Globus pallidus (tissue), 1 donor: ENCODE results near the gene TNS3.

Source experiments
- DNase-seq: peaks from one replicate; pipeline ENCODE4 v3.0.0-alpha.2; 2015; ENCODE audit warnings: low spot score

The TNS3 gene

DNA sequence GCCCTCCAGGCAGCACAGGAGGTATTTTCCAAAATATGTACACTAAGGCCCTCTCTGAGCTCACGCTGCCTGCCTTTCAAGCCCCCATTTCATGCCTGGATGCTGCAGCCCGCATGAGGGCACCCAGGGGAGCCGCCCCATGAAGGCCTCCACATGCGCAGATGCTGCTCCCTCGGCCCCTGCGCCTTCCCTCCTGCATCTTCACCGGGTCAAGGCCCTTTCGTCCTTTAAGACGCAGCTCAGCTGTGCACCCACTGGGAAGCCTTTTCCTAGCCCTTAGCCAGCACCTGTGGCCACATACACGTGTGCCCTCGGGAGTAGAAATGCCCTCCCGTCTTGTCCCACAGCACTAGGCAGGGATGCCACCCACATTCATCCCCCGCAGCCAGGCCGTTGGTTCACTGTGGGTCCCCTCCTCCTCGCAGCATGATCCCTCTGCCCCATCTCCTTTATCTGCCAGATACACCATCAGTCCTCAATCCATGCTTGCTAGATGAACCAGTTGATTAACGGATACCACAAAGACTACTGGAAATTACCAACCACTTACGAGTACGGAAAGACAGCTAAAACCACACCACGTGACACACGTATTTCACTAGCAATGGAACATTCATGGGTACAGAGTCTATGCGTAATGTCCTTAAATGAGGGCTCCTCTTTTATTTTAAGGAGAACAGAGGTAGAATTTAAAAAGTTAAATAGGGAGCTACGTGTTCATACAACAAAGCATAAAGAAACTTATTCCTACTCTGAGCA lies 278.0 kb downstream of the TNS3 start:
- DNase-seq: no peak

DNA sequence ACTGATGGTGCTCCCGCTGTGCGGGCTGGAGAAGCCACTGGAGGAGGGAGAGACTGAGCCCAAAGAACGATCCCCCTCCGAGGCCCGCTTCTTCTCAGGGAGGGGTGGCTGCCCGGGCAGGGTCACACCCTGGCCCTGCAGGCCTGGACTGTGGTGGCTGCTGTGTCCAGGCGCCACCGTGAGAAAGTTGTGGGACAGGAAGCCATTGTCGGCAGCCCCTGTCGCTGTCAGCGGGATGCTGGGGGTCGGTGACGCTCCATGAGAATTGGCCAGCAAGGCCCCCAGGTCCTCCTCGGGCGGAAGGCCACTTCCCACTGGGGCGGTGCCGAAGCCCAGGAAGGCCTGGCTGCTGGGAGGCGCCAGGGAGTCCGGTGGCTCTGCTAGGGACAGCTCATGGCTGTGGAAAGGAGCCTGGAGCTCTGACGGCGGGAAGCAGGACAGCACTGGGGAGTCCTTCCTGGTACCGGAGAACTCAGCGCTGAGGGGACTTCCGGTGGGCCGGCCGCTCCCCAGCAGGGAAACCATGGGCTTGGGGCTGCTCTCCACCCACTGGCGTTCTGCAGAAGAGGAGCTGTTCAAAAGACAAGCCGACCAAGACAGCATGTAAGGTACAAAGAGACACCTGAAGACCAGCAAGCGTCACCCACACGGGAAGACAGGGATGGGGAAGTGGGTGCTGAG lies 278.8 kb downstream of the TNS3 start:
- no peak for DNase-seq

DNA sequence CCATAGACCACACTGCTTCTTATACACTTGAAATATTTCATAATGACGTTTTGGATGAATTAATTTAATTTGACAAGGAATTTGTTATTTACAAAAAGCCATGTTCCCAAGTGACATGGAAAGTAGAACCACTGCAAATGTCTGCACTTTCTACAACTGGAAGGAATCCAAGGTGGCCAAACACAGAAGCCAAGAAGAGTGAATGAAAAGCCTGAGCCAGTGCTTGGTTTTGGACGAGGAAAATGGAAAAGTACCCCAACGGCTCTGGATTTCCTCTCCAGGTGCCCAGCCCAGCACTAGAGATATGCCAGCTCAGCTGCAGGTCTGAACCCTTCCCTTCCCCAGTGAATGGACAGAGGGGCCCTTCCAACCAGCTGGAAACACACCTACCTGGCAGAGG lies 279.4 kb downstream of the TNS3 start:
- peak; percentile 47 for DNase-seq

DNA sequence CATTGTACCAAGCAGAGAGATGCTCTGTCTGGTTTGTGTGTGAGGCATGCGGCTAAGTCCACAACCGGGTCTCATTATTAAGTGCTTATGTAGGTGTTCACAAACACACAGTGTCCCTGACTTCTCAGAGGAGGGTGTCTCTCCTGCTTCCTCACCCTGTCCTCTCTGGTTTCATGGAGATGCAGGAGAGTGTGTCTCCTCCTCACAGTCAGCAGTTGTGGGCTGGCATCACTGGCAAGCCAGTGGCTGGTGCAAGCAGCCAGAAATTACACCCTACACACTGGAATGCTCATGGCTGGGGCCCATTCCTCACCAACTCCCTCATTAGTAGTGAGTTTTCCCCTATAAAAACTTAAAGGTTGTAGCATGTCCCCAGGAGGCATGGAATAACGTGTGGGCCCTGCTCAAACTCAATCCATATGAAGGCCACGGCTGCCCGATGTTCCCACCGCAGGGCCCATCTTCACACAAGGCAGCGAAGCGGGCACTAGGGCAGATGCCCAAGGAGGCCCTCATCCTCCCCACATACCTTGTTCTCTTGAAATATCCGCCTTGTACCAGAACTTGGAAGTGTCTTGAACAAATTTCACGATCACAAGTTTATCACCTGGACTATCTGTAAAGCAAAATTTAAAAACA lies 280.1 kb downstream of the TNS3 start:
- no peak for DNase-seq

DNA sequence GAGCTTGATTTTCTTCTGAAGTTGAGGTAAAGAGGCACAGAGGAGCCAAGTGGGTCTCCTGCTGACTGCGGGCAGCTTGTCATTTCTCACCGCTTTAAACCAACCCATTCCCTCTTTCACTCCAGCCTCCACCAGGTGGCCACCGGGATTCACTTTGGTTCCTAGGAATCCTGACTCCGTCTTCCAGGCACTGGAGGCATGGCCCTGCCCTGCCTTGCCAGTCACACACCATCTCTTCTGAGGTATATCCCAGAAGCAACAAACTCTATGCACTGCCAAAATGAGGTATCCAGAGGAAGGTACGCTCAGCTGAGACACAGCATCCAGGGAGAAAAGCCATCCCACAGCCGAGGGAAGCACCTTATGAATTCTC lies 280.8 kb downstream of the TNS3 start:
- DNase-seq: no peak

DNA sequence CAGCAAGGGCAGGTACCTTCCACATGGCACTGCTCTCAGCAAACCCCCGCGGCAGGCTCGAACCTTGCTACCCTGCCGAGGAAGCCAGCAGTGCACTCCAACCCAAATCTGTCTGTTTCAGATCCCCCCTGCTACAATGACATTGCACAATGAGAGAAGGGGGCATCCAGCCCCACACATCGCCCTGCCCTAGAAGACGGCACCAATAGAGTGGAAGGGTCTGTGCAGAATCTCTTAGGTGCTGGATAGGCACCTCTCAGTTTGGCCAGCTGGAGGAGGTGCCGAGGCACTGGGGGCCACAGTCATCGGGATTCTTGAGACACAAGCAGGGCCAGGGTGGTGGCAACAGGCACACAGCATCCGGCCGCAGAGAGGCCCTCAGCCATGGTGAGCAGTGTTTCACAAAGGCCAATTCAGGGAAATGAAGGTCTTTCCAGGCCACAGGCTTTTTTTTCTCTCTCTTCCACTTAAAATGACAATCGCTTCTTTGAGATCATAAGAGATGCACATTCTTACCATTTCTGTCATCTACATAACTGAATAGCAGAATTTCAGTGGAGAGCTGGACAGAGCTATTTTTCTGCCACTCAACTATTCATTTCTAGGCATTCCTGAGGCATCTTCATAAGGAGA lies 281.3 kb downstream of the TNS3 start:
- DNase-seq: peak; percentile 75

DNA sequence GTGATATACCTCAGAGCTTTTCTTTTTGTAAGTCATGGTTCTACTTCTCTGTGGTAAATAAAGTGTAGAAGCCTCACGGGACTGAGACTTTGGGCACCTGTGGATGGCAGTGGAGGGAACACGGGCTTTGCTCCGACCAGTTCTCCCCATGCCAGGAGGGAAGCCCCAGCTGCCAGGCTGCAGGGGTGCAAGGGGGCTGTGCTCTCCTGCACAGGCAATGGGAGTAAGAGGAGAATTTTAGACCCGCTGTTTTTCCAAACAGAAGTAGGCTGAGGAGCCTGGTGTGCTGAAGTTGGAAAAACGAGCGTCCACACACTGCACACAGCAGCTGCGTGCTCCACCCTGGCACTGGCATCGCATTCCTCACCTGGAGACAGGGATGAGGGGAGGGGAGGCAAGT lies 282.4 kb downstream of the TNS3 start:
- DNase-seq: no peak

DNA sequence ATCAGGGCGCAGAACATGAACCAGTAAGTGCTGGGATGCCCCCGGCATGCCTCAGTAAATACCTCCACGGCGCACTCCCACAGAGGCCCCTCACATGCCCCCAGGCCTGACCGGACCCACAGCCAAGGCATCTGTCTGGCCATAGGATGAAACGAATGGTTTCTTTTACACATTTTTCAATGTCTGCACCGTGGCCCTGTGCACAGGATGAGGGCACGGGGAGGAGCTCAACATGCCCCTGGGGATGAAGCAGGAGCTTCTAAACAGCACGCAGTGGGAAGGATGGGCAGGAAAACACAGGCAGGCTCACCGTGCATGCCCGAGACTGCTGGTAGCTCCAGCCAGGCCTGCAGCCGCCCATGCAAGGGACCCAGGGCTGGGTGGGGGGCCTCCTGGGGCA lies 283.3 kb downstream of the TNS3 start:
- no peak for DNase-seq

DNA sequence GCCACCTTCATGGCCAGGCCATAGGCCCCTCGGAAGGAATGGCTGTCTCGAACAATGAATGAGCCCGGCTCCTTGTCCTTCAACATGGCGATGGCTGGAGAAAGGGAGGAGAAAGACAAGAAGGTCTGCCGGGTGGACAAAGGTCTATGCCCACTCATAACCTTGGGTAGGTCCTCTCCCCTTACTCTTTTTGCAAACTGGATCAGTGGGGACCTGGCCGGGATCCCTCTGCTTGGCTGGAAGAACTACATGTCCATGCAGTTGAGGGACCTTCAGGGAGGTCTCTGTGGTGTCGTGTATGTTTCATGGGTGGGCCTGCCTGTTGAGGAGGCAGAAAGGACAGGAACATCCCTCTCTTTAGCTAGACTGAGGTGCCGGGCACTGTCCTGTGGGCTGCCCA lies 284.8 kb downstream of the TNS3 start:
- DNase-seq: no peak

DNA sequence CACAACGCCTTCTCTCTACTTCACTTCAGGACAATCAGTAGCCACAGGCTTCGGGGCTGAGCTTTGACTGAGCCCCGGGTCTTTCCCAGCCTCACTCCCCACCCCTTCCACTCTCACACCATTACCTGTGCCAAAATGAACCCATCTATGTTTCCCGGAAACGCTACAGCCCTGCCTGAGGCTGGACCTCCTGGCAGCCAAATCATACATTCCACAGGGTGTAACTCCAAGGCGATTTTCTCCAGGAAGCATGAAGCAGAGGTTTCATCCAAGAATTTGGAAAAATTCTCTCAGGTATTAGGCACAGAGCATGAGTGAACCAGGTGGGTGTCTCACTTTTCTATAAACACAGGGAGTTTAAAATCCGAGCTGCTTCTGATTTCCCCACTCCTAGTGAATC lies 286.3 kb downstream of the TNS3 start:
- DNase-seq: no peak

DNA sequence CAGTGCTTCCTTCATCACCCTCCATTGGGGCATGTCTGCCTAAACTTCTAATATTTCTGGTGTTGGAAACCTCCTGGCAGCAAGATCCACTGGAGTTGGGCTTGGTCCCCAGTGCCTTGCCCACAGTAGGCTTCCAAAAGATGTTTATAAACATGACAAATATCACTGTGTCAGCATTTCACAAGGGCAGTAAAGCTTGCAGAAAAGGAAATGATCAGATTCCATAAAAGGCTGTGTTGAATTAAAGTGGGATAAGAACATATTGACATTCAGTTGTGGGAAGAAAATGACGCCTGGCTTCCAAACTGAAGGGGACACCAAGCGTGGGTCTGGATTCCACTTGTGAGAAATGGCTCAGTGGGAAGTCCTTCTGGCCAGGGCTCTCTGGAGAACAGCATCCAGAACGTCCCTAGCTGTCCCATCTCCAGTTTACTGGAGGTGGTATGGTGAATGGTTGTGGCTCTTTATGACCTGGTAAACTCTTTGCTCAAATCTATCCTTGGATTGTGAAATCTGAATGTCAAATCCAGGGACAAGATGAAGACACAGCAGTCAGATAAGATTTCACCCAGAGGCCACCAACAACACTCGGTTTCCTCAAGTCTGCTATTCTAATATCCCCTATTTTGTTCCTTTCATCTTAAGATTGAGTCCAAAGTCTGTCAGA lies 287.2 kb downstream of the TNS3 start:
- no peak for DNase-seq

DNA sequence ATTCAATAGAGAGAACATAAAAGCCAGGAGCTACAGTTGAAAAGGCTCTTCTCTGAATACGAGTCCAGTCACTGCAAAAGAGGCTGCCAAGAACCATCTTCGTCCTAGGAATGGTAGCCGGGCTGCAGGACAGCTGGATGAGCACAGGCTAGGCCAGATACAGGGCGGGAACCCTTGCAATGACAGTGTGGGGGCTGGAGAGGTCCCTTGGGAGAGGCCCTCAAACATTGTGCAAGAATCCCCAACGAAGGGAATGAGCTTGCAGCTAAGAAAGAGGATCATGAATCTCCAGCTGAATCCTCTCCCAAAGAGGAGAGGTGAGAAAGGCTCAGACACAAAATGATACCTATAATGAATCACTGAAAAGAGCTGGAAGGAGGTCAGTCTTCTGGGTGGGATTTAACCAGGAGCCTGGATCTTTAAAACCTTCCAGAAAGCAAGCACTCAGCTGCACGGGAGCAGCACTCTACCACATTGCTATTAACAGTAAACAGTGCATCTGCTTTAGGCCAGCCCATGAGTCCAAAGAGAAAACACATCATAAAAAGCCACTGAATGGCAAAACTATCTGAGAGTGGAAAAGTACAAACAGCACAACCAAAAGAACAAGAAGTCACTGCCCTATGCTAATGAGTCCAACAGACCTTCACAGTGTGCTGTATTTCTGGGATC lies 287.9 kb downstream of the TNS3 start:
- no peak for DNase-seq

DNA sequence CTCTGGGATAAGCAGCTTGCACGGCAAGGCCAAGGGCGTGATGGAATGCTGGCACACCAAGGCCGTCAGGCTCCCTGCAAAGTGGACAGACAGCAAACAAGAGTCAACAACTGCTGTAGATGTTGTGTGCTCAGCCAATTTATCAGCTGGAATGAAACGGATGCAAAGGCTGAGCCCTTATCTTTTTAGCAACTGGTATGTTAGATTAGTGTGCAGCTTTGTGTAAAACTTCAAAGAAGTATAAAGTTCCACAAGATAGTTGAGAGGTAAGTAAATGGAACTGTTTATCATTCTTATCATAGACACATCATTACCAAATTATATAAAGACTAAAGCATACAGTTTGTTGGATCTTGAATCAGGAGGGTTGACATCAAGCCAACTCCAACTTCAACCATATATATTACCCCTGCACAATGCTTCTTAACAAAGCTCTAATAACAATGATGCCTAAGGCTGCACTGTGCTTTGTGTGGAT lies 289.0 kb downstream of the TNS3 start:
- DNase-seq: no peak

DNA sequence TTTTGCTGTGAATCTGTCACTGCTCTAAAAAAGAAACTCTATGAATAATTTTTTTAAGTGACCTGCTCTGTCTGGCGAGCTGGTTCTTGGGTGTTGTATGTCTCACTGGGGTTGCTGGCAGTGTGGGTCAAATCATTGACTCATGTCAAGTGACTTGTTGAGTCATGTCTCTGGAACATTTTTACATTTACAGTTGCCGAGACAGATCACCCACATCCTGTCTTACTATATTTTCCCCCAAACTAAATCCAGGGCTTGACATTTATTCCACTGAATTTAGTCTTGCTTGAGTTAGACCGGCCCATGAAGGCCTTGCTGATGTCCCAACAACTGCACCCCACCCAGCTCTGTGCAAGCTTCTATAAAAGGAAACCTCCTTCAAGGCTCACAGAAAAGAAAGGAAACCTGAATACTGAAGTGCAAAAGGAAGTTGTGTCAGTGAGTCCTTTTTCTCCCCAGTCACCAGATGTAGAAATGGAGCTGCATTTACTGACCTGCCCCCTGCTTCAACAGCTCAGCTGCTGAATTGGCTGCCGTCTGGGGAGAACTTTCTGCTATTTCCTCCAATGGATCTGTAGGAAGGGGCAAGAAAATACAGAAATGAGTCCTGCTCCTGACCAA lies 290.3 kb downstream of the TNS3 start:
- DNase-seq: no peak

DNA sequence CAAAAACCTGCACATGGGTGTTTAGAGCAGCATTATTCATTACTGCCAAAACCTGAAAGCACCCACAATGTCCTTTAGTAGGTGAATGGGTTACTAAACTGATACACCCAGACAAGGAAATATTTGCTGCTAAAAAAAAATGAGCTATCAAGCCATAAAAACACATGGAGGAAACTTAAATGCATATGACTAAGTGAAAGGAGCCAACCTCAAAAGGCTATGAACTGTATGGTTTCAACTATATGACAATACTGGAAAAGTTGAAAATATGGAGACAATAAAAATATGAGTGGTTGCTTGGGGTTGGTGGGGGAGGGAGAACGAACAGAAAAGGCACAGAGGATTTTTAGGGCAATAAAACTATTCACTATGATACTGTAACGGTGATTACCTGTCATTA lies 291.0 kb downstream of the TNS3 start:
- no peak for DNase-seq

DNA sequence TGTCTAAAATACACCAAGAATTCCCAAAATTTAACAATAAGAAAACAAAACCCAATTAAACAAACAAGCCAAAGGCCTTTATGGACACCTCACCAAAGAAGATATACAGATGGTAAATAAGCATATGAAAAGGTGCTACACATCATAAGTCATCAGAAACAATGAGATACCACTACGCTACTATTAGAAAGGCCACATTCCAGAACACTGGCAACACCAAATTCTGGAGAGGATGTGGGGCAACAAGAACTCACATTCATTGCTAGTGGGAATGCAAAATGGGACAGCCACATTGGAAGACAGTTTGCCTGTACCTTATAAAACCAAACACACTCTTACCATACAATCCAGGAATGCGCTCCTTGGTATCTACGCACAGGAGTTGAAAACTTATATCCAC lies 291.4 kb downstream of the TNS3 start:
- DNase-seq: no peak

DNA sequence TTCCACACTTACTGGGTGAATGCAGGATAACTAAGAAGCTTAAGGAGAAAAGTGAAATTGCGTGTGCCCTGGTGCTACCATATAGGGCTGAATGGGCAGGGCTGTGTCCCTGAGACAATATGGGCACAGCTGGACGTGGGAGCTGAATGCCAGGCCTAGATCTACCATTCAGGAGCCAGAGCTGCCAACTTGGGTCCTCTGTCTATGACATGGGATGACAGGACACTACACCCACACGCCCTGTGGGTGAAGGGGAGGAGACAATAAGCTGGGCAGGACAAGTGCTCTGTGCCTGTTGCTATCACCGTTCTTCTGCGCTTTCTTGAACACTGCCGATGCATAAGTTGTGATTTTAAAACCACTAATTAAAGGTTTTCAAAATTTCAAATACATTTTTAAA lies 293.9 kb downstream of the TNS3 start:
- DNase-seq: no peak

DNA sequence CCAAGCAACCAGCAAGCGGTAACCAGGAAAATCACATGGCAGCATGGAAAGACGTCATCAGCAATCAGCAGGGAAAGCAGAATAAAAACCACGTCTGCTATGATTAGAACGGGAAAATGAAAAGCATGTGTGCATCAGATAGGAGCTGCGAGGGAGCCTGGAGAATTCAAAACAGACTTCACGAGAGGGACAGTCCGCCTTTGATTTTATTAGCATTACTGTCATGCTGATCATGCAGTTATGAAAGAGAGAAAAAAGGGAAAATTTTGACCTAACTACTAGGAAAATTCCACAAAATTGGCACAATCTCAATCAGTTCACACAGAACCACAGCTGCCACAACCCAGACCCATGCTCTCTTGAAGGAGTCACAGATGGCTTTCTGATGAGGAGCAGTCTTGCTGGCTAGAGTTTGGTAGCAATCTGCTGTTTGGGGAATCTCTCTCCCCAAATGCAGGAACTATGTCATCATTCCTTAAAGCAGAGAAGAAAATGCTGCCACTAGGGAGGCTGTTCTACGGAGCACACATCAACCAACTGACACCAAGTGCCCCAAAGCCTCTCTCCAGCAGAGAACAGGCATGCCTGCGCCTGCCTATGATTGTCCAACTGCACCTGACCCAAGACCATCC lies 295.9 kb downstream of the TNS3 start:
- DNase-seq: no peak

DNA sequence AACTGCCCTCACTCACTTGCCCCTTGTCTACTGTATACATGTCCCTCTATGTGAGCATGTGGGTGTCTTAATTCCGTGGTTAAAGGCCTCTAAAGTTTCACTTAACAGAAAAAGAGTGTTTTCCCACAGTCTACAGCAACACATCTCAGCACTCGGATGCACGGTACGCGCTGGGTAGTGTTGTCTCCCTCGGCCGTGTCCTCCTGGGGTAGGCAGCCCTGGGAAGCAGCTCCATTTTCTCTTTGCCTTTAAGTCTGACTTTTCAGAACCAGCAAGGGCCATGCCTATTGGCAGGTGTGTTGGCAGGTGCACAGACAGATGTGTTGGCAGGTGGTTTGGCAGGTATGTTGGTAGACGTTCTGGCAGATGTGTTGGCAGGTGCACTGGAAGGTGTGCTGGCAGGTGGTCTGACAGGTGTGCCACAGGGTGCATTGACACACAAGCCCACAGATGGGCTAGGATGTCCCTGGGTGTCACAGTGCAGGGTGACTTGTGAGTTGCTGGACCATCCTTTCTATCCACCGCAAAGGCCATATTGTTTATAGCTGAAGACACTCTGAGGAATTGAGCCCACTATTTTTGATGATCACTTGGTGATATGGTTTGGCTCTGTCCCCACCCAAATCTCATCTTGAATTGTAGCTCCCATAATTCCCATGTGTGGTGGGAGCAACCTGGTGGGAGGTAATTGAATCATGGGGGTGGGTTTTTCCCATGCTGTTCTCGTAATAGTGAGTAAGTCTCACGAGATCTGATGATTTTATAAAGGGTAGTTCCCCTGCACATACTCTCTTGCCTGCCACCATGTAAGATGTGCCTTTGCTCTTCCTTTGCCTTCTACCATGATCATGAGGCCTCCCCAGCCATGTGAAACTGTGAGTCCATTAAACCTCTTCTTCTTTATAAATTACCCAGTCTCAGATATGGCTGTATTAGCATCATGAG lies 296.9 kb downstream of the TNS3 start:
- DNase-seq: no peak
